ENCODE data around the gene SYT6.
"Not testable (repeated sequence)": the region's sequence is repeated elsewhere in the genome, so short reads cannot be mapped to it uniquely, and the experiment has no call there.

Gene SYT6

GRCh38 chr1:114080511-114081436 is 72.9 kb downstream of the SYT6 start:
- no peak for DNase-seq (ENCODE audit: low read depth in 1 of 2, low spot score in 1 of 2)
- TF ChIP-seq JUND (IDR thresholded peaks at IDR 0.05; ENCODE audit: low read depth) = no peak
- in situ Hi-C loops (cut with HindIII; ENCODE audit: low pct_unique_long_range_greater_than_20kb, low sequenced_read_pairs) = no loop called here

GRCh38 chr1:114079596-114080190 is 74.0 kb downstream of the SYT6 start:
- TF ChIP-seq JUND (IDR thresholded peaks at IDR 0.05; ENCODE audit: low read depth) = no peak
- DNase-seq (ENCODE audit: low read depth in 1 of 2, low spot score in 1 of 2) = no peak
- in situ Hi-C loops (cut with HindIII; ENCODE audit: low pct_unique_long_range_greater_than_20kb, low sequenced_read_pairs) = no loop called here

DNA sequence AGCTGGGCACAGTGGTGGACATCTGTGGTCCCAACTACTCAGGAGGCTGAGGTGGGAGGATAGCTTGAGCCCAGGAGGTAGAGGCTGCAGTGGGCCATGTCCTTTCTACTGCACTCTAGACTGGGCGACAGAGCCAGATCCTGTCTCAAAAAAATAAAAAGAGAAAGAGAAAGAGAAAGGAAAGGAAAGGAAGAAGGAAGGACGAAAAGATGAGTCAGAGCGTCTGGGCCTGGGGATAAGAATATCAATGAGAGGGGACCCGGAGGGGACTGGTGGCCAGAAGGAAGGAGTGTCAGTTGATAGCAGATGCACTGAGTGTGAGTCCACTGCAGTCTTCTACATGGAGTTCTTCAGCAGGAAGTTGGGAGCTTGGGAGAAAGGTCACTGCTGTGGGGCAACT is 75.6 kb downstream of the SYT6 start:
- DNase-seq (ENCODE audit: low read depth in 1 of 2, low spot score in 1 of 2) = no peak
- in situ Hi-C loops (cut with HindIII; ENCODE audit: low pct_unique_long_range_greater_than_20kb, low sequenced_read_pairs) = no loop called here
- TF ChIP-seq JUND (IDR thresholded peaks at IDR 0.05; ENCODE audit: low read depth) = no peak

DNA sequence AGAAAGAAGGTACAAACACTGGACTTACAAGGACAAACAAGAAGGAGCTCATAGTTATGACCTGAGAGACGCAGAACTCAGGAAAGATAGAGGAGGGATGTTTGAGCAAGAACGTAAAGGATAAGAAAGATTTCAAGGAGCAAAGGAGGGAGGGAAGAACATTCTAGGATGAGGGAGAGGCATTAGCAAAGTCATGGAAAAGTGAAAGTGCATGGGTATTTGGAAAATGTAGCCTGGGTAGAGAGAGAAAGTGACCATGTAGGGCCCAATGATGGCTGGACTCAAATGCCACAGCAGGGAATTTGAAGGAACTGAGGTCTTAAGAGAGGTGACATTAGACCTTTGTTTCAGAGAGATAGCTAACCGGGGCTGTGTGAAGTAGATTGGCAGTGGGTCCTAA is 76.5 kb downstream of the SYT6 start:
- in situ Hi-C loops (cut with HindIII; ENCODE audit: low pct_unique_long_range_greater_than_20kb, low sequenced_read_pairs) = no loop called here
- DNase-seq (ENCODE audit: low read depth in 1 of 2, low spot score in 1 of 2) = no peak
- TF ChIP-seq JUND (IDR thresholded peaks at IDR 0.05; ENCODE audit: low read depth) = no peak

GRCh38 chr1:114076308-114076707 is 77.4 kb downstream of the SYT6 start:
- no peak for TF ChIP-seq JUND (IDR thresholded peaks at IDR 0.05; ENCODE audit: low read depth)
- DNase-seq (ENCODE audit: low read depth in 1 of 2, low spot score in 1 of 2) = no peak
- in situ Hi-C loops (cut with HindIII; ENCODE audit: low pct_unique_long_range_greater_than_20kb, low sequenced_read_pairs) = no loop called here

- in situ Hi-C loops (cut with HindIII; ENCODE audit: low pct_unique_long_range_greater_than_20kb, low sequenced_read_pairs) = no loop called here
- DNase-seq (ENCODE audit: low read depth in 1 of 2, low spot score in 1 of 2) = no peak
- TF ChIP-seq JUND (IDR thresholded peaks at IDR 0.05; ENCODE audit: low read depth) = no peak
Measured at GRCh38 chr1:114075546-114076242, 78.0 kb downstream of the SYT6 start.

DNA sequence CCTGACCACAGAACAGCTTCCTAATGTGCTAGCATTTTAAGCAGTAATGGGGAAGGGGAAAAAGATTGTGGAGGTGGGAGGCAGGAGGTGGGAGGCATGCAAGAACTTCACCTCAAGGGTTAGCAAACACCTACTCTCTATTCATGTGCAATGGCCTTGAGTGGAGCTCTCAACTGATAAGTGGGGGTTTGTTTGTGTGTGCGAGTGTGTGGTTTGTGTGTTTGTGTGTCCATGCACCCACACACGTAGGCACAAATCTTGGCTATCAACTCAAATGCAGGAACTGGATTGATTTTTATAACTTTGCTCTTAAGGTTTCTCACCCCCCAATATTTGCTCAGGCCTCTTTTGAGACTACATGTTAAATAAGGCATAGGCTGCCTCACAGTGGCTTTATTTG is 78.6 kb downstream of the SYT6 start:
- in situ Hi-C loops (cut with HindIII; ENCODE audit: low pct_unique_long_range_greater_than_20kb, low sequenced_read_pairs) = no loop called here
- no peak for TF ChIP-seq JUND (IDR thresholded peaks at IDR 0.05; ENCODE audit: low read depth)
- no peak for DNase-seq (ENCODE audit: low read depth in 1 of 2, low spot score in 1 of 2)

DNA sequence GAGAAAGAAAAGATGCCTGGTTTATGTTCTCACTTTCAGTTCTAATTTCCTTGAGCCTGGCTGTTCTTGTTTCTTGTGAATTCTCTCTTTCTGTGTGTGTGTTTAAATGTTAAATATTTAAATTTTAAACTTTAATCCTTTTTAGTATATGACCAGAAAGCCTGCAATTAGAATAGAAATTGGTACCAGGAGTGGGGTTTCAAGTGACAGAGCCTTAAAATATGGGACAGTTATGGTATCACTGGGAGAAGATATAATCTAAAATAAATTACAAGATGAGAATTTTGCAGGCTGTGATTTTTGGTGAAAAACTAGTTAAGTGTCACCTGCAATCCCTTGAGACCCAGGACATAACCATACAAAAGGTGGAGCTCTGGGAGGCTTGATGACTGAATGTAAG is 81.4 kb downstream of the SYT6 start:
- no peak for TF ChIP-seq JUND (IDR thresholded peaks at IDR 0.05; ENCODE audit: low read depth)
- DNase-seq (ENCODE audit: low read depth in 1 of 2, low spot score in 1 of 2) = no peak
- in situ Hi-C loops (cut with HindIII; ENCODE audit: low pct_unique_long_range_greater_than_20kb, low sequenced_read_pairs) = no loop called here

DNA sequence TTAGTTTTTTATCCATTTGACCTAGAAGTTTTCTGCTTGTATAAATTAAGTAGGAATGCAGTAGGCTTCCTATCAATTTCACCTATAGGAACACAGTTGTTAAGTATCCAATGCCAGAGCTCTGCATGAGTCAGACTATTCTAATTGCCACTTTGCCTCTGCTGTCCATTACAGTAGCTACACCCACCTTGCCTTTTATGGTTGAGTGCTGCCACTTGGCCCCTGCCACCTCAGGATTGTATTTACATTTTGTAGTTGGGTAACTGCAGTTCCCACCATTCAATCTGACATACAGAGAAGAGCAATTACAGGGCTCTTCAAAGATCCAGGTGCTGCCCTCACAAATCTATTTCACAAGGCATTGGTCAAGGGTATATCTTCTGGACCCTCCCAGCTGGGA is 83.9 kb downstream of the SYT6 start:
- in situ Hi-C loops (cut with HindIII; ENCODE audit: low pct_unique_long_range_greater_than_20kb, low sequenced_read_pairs); DNase-seq (ENCODE audit: low read depth in 1 of 2, low spot score in 1 of 2): not testable (repeated sequence)

- DNase-seq (ENCODE audit: low read depth in 1 of 2, low spot score in 1 of 2); in situ Hi-C loops (cut with HindIII; ENCODE audit: low pct_unique_long_range_greater_than_20kb, low sequenced_read_pairs): not testable (repeated sequence)
Measured at GRCh38 chr1:114068684-114069083, 85.0 kb downstream of the SYT6 start.

DNA sequence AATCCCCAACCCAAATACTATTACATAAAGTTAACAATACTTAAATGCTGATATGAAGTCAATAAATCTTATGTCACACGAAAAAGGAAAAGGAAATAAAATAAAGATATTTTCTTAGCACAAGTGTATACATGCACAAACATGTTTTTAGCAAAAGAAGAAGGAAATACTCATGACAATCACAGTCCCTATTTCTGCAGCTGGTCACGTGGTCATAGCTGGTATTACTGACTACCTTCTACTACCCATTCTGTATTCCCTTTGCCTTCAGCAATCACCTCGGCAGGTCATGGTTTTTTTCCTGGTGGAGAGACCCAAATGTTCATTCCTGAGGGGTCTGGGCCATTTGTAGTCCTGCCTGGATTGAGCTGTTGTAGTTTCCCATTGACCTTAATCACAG is 88.0 kb downstream of the SYT6 start:
- in situ Hi-C loops (cut with HindIII; ENCODE audit: low pct_unique_long_range_greater_than_20kb, low sequenced_read_pairs); DNase-seq (ENCODE audit: low read depth in 1 of 2, low spot score in 1 of 2): not testable (repeated sequence)

- no peak for TF ChIP-seq JUND (IDR thresholded peaks at IDR 0.05; ENCODE audit: low read depth)
- peak in 1 of 2 experiments; percentile 10 for DNase-seq (ENCODE audit: low read depth in 1 of 2, low spot score in 1 of 2)
- in situ Hi-C loops (cut with HindIII; ENCODE audit: low pct_unique_long_range_greater_than_20kb, low sequenced_read_pairs) = no loop called here
Measured at GRCh38 chr1:114063544-114063943, 90.1 kb downstream of the SYT6 start.

- in situ Hi-C loops (cut with HindIII; ENCODE audit: low pct_unique_long_range_greater_than_20kb, low sequenced_read_pairs) = no loop called here
- DNase-seq (ENCODE audit: low read depth in 1 of 2, low spot score in 1 of 2) = no peak
- TF ChIP-seq JUND (IDR thresholded peaks at IDR 0.05; ENCODE audit: low read depth) = no peak
Measured at GRCh38 chr1:114062477-114063099, 91.1 kb downstream of the SYT6 start.
